KBM-7 (cell line): ENCODE data around the gene MDFI.

Experiments
- DNase-seq: peaks from one replicate; pipeline ENCODE4 v3.0.0-alpha.2; 2015
- in situ Hi-C: fragments of 300-500 bp; cut with MboI; formaldehyde crosslinking; loops from 2 replicates; pipeline ENCODE4 v1.14.3; 2020; ENCODE audit warnings: low sequenced_read_pairs, low pct_unique_long_range_greater_than_20kb, mixed read lengths

MDFI gene

GRCh38 chr6:41692730-41693129 is 54.5 kb downstream of the MDFI start:
- in situ Hi-C loops: no loop called here
- DNase-seq: no peak

GRCh38 chr6:41693281-41694240 is 55.3 kb downstream of the MDFI start:
- DNase-seq: no peak
- in situ Hi-C loops: no loop called here

- no peak for DNase-seq
- in situ Hi-C loops: no loop called here
Observed at GRCh38 chr6:41694815-41695526, 56.7 kb downstream of the MDFI start.

- in situ Hi-C loops: no loop called here
- DNase-seq: no peak
Observed at GRCh38 chr6:41695825-41696224, 57.6 kb downstream of the MDFI start.

GRCh38 chr6:41696788-41697187 is 58.5 kb downstream of the MDFI start:
- no peak for DNase-seq
- in situ Hi-C loops: no loop called here

GRCh38 chr6:41697861-41698781 is 59.9 kb downstream of the MDFI start:
- DNase-seq: no peak
- in situ Hi-C loops: no loop called here

- DNase-seq: no peak
- in situ Hi-C loops: no loop called here
Observed at GRCh38 chr6:41699063-41699462, 60.8 kb downstream of the MDFI start.

GRCh38 chr6:41700463-41701347 is 62.4 kb downstream of the MDFI start:
- in situ Hi-C loops: no loop called here

GRCh38 chr6:41702089-41702745 is 63.9 kb downstream of the MDFI start:
- DNase-seq: no peak
- in situ Hi-C loops: no loop called here

More at GRCh38 chr6:41700463-41701347, 62.4 kb downstream of the MDFI start:
- DNase-seq: no peak

GRCh38 chr6:41702771-41703494 is 64.7 kb downstream of the MDFI start:
- in situ Hi-C loops: no loop called here
- no peak for DNase-seq
